Large intestine (tissue), 3 donors: Measurements from ENCODE around the gene DYNC2I2. TPM values are rescaled to one million over a fixed set of nuclear protein-coding genes. Genes with fewer than 3 reads are reported as not detected.
"Not testable (repeated sequence)": the region's sequence is repeated elsewhere in the genome, so short reads cannot be mapped to it uniquely, and the experiment has no call there.

ENCODE experiments used
- DNase-seq, 2 donors: peaks; one replicate each; pipeline versions ENCODE4 v3.0.0 to v3.0.0-alpha.2; 2013
- H3K27ac ChIP-seq: one replicate; pipeline ENCODE4 v1.5.1; 2013; ENCODE audit warnings: low read length
- H3K27me3 ChIP-seq: 2 replicates; pipeline ENCODE4 v1.6.1; 2013; ENCODE audit warnings: low read length; ENCODE audit not compliant: control insufficient read depth, insufficient read depth
- H3K36me3 ChIP-seq: 2 replicates; pipeline ENCODE4 v1.6.1; 2013; ENCODE audit warnings: low read length; ENCODE audit not compliant: control insufficient read depth, insufficient read depth
- H3K4me1 ChIP-seq: one replicate; pipeline ENCODE4 v1.6.1; 2013; ENCODE audit warnings: low read length; ENCODE audit not compliant: control insufficient read depth, insufficient read depth
- H3K4me3 ChIP-seq: one replicate; pipeline ENCODE4 v1.5.1; 2013; ENCODE audit warnings: low read length
- H3K9me3 ChIP-seq: one replicate; pipeline ENCODE4 v1.6.1; 2013; ENCODE audit warnings: mild to moderate bottlenecking, low read depth, low read length, moderate library complexity; ENCODE audit not compliant: control insufficient read depth
- WGBS: methylation state at CpG from one replicate; pipeline ENCODE4 v1.1.5; 2013; ENCODE audit warnings: low lambda C conversion rate; ENCODE audit not compliant: insufficient coverage; 5-methylcytosine and 5-hydroxymethylcytosine counted together
- polyA plus RNA-seq: library from polyadenylated mRNA; unstranded; fragments of 120-200 nt; gene quantifications from one replicate; pipeline ENCODE4 v1.2.1, GENCODE V29; 2013

DYNC2I2 gene
- polyA plus RNA-seq, 1 donor: 39.8 TPM

- Histone ChIP-seq H3K4me1 (no peaks in the 10 kb centered on the region), H3K36me3 (peaks cover 85% of the 10 kb centered on the region), H3K4me3 (no peak overlapping the region), H3K27ac (no peak overlapping the region), H3K27me3 (no peaks in the 10 kb centered on the region), H3K9me3 (no peaks in the 10 kb centered on the region)
- no peak for DNase-seq
- WGBS: no CpG with 5 or more reads among the region's 6 CpGs
These were observed 63.6 kb downstream of the DYNC2I2 start for GRCh38 chr9:128593039-128593438.

DNA sequence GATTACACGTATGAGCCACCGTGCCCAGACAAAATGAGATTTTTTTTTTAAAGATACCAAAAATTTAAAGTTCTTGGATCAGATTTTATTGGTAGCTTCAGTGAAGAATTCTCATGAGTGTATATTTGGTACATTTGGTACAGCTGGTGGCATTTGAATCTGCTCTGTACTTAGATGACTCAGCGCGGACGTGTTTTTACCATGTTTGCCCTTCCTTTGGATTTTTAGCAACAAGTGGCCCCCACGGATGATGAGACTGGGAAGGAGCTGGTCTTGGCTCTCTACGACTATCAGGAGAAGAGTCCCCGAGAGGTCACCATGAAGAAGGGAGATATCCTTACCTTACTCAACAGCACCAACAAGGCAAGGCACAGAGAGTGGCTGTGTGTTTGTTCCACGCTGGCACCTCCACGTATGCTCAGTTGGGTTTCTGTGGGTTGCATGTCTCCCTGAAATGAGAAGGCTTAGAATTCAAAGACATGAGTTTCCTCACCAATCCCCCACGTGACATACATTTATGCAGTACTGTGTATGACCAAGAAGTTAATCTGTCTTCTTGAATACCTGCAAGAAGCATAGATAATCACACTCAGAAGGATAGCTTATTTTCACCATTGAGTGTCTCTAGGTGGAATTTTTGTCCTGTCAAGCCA is 67.9 kb downstream of the DYNC2I2 start:
- no peaks in the 10 kb centered on the region for H3K9me3 ChIP-seq
- peak overlapping the region; percentile 50 for H3K27ac ChIP-seq
- peaks cover 5% of the 10 kb centered on the region for H3K4me1 ChIP-seq
- no peak overlapping the region for H3K4me3 ChIP-seq
- WGBS: no CpG with 5 or more reads among the region's 11 CpGs
- H3K36me3 ChIP-seq: peaks cover 90% of the 10 kb centered on the region
- DNase-seq: no peak
- H3K27me3 ChIP-seq: no peaks in the 10 kb centered on the region

DNA sequence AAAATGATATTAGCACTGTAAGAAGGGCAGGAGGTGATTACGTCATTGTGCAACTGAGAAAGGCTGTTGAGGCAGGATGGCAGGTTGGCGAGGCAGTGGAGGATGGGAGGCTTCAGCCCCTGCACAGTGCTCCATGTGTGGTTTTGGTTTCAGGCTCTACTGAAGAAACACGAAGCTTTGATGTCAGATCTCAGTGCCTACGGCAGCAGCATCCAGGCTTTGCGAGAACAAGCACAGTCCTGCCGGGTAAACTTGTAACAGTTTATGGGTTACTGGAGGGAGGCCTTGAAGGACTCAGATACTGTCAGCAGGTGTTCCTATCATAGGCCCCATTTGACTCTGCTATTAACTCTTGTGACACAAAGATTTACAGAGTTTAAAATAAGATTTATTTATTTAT is 69.2 kb downstream of the DYNC2I2 start:
- peak; percentile 69 to 79 for DNase-seq
- peak overlapping the region; percentile 83 for H3K27ac ChIP-seq

DNA sequence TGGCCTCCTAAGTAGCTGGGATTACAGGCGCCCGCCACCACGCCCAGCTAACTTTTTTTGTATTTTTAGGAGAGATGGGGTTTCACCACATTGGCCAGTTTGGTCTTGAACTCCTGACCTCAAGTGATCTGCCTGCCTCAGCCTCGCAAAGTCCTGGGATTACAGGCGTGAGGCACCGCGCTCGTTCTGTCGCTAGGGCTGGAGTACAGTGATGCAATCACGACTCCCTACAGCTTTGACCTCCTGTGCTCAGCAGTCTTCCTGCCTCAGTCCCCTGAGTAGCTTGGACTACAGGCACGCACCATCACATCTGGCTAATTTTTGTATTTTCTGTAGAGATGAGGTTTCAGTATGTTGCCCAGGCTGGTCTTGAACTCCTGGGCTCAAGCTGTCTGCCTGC is 69.7 kb downstream of the DYNC2I2 start:
- H3K4me3 ChIP-seq, H3K4me1 ChIP-seq, H3K9me3 ChIP-seq, H3K27me3 ChIP-seq: not testable (repeated sequence)
- peak; percentile 45 to 73 for DNase-seq
- H3K36me3 ChIP-seq: peaks cover 93% of the 10 kb centered on the region
- peak overlapping the region; percentile 83 for H3K27ac ChIP-seq
- no CpG with 5 or more reads among the region's 11 CpGs for WGBS

More for the DNA sequence above, 69.2 kb downstream of the DYNC2I2 start:
- Histone ChIP-seq H3K4me1 (peaks cover 5% of the 10 kb centered on the region), H3K4me3 (no peak overlapping the region), H3K36me3 (peaks cover 92% of the 10 kb centered on the region), H3K27me3 (no peaks in the 10 kb centered on the region), H3K9me3 (no peaks in the 10 kb centered on the region)
- WGBS: no CpG with 5 or more reads among the region's 6 CpGs

- H3K36me3 ChIP-seq: peaks cover 91% of the 10 kb centered on the region
These were observed 71.5 kb downstream of the DYNC2I2 start for GRCh38 chr9:128585155-128585554.

More at GRCh38 chr9:128585155-128585554, 71.5 kb downstream of the DYNC2I2 start:
- DNase-seq, H3K27ac ChIP-seq, H3K4me3 ChIP-seq, H3K9me3 ChIP-seq, H3K4me1 ChIP-seq, H3K27me3 ChIP-seq: not testable (repeated sequence)
- 100% methylated on average over 2 of the region's 8 CpGs for WGBS

Other genes with a start within 250 kb of the DYNC2I2 start
- 19.9 TPM for gene CERCAM, start 236.0 kb downstream of the DYNC2I2 start, polyA plus RNA-seq
- gene ODF2, start 200.8 kb downstream of the DYNC2I2 start, polyA plus RNA-seq: 27.1 TPM
- 26.9 TPM for gene GLE1, start 152.1 kb downstream of the DYNC2I2 start, polyA plus RNA-seq
- 240 TPM for gene SPTAN1, start 104.3 kb downstream of the DYNC2I2 start, polyA plus RNA-seq
- gene SET, start 32.4 kb upstream of the DYNC2I2 start, polyA plus RNA-seq: 339 TPM
- 5.5 TPM for gene PKN3, start 45.7 kb upstream of the DYNC2I2 start, polyA plus RNA-seq
- gene ZDHHC12, start 67.3 kb upstream of the DYNC2I2 start, polyA plus RNA-seq: 35.8 TPM
- 36.7 TPM for gene ZER1, start 115.1 kb upstream of the DYNC2I2 start, polyA plus RNA-seq
- 31.7 TPM for gene TBC1D13, start 130.4 kb upstream of the DYNC2I2 start, polyA plus RNA-seq
- 14.4 TPM for gene ENDOG, start 161.7 kb upstream of the DYNC2I2 start, polyA plus RNA-seq
- gene SPOUT1, start 172.9 kb upstream of the DYNC2I2 start, polyA plus RNA-seq: 36.2 TPM
- 6.5 TPM for gene KYAT1, start 225.1 kb upstream of the DYNC2I2 start, polyA plus RNA-seq
- 18.5 TPM for gene LRRC8A, start 225.3 kb upstream of the DYNC2I2 start, polyA plus RNA-seq